GM23248 (cell line): ENCODE measurements around the gene SNRK.

Experiments
- EZH2 ChIP-seq: fragments of 200-600 bp; sonication (generic); IDR thresholded peaks from 2 replicates; pipeline ENCODE4 v1.6.1; 2018; ENCODE audit warnings: antibody characterized with exemption, mild to moderate bottlenecking; ENCODE audit not compliant: insufficient read depth, poor library complexity, severe bottlenecking
- EZH2phosphoT487 ChIP-seq: fragments of 200-600 bp; sonication (generic); IDR thresholded peaks from 2 replicates; pipeline ENCODE4 v1.6.1; 2018; ENCODE audit warnings: antibody characterized with exemption, moderate library complexity, mild to moderate bottlenecking, low read depth; ENCODE audit not compliant: insufficient read depth

GRCh38 chr3:43248973-43249372 lies 37.4 kb upstream of the SNRK start:
- no peak for TF ChIP-seq EZH2
- no peak for TF ChIP-seq EZH2phosphoT487
